Measurements from ENCODE around the gene PPAN. TPM values are rescaled to one million over a fixed set of nuclear protein-coding genes. Genes with fewer than 3 reads are reported as not detected.

PPAN gene, protein sequence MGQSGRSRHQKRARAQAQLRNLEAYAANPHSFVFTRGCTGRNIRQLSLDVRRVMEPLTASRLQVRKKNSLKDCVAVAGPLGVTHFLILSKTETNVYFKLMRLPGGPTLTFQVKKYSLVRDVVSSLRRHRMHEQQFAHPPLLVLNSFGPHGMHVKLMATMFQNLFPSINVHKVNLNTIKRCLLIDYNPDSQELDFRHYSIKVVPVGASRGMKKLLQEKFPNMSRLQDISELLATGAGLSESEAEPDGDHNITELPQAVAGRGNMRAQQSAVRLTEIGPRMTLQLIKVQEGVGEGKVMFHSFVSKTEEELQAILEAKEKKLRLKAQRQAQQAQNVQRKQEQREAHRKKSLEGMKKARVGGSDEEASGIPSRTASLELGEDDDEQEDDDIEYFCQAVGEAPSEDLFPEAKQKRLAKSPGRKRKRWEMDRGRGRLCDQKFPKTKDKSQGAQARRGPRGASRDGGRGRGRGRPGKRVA
- polyA plus RNA-seq (ENCODE audit: insufficient read length), result 30.6 TPM

DNA sequence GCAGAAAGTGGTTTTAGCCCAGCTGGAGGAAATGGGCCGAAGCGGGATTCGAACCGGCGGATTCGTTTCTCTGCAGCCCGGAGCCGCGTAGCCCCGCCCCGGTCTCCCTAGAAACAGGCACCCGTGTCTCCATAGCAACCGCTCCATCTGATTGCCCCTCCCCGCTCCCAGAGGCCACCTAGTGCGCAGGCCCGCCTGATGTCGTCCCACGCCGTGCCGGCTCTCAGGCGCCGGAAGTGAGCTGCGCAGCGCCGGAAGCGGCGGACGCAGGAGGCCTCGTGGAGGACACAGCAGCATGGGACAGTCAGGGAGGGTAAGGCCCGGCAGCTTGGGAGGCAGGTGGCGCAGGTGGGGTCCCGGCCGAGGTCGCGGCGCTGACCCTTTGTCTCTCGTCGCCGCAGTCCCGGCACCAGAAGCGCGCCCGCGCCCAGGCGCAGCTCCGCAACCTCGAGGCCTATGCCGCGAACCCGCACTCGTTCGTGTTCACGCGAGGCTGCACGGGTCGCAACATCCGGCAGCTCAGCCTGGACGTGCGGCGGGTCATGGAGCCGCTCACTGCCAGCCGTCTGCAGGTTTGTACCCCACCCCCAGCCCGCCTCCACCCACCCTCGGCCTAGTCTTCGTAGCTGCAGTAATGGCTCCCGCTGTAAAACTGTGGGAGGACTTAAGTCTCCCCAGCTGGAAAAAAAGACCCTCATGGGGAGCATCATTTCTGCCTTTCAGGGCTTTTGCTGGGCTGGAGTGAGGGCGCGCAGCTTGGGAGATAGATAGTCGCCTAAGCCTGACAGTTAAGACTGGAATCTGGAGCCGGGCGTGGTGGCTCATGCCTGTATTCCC is at the start of gene PPAN:
Gene PPAN (plus strand): TSS at position 263 of the 837 bp plus-strand sequence. CDS start 33 bp downstream, at position 296.
- DNase-seq, result peak; percentile 98

DNA sequence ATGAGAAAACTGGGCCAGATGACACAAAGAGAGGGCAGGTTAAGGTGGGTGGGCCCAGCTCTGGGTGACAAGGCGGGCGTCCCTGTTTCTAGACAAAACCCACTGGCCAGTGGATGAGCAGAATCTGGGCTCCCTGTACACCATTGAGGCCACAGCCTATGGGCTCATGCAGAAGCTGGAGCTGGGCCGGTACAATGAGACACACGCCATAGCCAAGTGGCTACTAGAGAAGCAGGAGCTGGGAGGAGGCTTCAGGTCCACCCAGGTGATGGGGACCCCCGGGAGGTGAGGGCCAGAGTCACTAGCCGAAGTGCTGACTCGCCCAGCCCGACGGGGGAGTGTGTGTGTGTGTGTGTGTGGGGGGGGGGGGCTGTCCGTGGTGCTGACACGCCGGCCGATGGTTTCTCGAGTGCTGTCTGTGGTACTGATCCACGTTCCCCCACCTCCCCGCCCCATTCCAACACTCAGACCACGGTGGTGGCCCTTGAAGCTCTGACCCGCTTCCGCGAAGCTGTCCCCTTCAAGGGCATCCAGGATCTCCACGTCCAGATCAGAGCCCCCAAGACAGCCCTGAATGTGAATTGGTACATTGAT is 44.3 kb upstream of the PPAN start:
- DNase-seq, result no peak

DNA sequence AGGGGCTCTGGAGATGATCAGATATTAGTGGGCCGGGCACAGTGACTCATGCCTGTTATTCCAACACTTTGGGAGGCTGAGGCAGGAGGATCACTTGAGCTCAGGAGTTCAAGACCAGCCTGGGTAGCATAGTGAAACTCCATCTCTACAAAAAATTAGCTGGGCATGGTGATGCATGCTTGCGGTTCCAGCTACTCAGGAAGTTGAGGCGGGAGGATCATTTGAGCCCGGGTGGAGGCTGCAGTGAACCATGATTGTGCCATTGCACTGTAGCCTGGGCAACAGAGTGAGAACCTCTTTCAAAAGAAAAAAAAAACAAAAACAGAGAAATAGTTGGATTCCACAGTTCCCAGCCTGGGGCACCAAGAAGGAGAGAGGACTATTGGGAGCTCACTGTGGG is 38.0 kb upstream of the PPAN start:
- DNase-seq, result no peak

DNA sequence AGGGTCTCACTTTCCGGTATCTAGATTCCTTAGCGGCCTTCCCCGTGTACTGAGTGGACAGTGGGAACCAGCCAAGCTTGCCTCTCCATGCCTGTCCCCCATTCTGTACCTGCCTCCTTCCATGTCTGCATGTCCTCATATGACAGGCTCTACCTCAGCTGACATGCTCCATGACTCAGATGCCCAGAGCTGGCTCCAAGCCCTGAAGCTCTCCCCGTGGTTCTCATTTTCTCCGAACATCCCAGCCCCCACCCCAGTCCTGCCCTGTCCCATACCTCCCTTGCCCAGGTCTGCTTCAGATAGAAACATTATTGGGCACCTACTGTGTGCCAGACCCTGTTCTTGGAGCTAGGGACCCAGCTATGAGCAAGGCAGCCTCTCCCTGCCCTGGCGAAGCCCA is 37.1 kb upstream of the PPAN start:
- no peak for DNase-seq

DNA sequence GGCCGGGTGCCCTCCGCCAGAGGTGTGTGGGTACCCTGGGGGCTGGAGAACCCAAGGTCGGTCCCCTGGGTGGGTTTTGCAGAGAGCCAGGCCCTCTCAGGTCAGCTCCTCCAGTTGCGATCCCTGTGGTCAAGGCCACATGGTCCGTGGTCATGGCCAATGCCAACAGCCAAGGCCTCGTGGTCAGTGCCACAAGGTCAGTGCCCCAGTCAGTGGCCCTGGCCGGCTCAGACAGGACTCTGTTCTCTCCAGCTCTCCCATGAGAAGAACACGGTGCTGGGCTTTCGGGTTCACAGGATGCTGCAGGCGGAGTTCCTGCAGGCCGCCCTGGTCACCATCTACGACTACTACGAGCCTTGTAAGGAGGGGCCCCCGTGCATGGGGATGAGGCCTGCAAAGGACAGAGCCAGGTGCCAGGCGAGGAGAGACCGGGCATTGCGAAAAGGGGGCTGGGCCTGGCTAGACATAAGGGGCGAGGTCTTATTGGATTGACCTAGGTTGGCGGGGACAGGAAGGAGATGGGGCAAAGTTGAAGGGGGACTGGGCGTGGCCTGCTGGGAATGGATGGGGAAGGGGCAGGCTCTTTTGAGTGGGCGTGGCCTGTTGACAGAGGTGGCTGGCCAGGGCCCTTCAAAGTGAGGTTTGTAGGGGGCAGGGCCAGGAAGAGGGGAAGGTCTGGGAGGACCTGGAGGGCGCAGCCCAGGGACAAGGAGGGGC is 35.3 kb upstream of the PPAN start:
- no peak for DNase-seq

DNA sequence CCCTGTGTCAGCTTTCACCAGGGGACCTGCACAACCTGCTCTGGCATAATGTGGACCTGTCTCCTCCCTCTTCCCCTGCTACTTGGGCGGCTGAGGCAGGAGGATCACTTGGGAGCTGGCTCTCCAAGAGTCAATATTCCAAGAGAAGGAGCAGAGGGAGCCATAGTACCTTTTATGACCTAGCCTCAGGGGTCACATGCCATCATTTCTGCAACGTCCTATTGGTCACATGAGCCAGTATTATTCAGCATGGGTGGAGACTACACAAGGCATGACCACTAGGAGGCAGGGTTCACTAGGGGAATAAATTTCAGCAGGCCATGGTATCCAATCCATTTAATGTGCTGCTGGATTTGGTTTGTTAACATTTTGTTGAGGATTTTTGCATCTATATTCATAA is 32.0 kb upstream of the PPAN start:
- no peak for DNase-seq

DNA sequence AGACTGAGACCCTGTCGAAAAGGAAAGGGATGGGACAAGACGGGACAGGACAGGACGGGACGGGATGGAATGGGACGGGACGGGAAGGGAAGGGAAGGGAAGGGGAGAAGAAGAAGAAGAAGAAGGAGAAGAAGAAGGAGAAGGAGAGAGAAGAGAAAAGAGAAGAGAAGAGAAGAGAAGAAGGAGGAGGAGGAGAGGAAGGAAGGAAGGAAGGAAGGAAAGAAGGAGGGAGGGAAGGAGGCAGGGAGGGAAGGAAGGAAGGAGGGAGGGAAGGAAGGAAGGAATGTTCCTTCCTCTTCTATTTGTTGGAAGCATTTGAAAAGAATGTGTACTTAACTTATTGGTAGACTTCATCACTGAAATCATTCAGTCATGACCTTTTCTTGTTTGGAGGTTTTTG is 29.6 kb upstream of the PPAN start:
- DNase-seq, result no peak

DNA sequence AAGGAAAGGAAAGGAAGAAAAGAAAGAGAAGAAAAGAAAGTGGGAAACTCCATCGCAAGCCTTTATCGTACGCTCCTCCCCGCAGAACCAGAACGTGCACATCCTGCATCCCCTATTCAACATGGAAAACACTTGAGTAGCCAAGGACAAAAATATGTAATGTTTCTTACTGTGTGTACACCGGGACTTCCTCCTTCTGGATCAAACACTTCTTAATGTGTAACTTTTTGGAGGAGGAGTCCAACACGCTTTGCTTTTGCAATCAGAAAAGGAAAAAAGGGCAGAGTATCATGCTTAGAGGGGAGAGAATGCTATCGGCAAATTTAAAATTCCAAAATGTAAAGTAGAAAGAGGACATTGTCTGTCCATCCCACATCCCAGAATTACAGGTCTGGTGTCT is 27.8 kb upstream of the PPAN start:
- DNase-seq, result no peak

DNA sequence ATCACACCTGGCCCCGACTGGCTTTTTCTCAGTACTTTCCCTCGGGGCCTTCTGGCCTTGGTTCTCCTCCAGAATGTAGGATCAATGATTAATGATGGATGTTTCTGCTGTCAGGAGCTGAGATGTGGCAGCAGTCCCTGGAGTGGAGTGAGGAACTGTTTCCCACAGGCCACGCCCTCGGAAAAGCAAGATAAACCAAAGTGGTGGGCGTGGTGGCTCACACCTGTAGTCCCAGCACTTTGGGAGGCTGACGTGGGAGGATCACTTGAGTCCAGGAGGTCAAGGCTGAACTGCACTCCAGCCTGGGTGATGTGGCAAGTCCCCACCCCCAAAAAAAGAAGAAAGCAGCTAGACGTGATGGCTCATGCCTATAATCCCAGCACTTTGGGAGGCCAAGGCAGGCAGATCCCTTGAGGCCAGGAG is 27.1 kb upstream of the PPAN start:
- DNase-seq, result no peak

DNA sequence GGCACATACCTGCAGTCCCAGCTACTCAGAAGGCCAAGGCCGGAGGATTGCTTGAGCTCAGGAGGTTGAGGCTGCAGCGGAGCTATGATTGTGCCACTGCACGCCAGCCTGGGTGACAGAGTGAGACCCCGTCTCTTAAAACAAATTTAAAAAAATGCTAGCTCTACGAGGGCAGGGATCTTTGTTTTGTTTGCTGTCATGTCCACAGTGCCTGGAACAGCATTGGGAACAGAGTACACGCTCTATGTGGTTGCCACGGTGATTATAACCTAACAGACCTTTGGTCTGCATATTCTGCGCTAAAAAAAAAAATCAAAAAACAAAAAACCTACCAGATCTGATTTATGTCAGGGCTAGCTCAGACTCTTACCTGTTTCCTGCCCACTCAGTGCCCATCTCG is 22.3 kb upstream of the PPAN start:
- no peak for DNase-seq

DNA sequence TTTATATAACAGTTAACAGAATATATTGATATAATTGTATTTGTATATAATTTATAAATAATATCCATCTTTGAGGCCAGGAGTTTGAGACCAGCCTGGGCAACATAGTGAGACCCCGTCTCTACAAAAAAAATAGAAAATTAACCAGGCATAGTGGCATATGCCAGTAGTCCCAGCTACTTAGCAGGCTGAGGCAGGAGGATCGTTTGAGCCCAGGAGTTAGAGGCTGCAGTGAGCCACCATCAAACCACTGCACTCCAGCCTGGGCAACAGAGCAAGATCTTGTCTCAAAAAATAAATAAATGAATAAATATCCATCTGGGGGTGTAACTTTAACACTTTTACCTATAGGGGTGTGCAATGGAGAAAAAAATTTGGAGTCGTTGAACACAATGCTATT is 21.4 kb upstream of the PPAN start:
- DNase-seq, result no peak

DNA sequence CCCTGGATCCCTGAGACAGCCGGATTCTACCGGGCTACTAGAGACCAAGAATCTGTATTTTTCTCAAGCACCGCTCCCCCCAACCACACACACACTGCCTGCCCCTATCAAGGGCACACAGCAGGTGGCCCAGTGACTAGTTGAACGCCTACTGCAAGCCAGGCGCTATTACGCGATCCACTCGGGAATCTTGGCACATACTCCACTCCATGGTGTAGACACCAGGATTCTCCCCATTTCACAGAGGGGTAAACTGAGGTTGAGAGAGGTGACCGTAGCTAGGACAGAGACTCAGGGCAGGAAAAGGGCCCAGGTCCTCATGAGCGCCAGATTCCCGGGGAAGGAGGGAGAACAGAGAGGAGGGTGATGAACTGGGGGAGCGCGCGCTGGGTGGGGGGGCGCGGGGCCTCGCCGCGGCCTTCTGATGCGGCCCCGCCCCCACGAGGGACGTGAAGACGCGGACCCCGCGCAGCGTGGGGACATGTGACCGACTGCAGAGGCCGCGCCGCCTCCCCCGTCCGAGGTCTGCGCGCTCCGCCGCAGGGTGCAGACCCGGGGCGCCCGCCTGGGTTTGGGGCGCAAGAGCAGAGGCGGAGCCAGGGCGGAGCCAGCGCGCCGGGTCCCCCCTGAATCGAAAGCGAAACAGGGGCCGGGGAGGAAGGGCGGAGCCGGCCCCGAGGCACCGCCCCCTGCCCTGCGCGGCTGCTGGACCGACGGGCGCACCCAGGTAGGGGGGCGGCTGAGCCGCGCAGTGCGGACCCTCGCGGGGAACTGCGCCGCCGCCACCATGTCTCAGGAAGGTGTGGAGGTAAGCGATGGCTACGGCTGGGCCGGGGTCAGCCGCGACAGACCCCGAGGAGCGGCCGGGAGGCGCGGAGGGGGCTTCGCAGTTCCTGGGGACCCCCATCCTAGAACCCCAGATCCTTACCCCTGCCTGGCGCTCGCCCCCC is 20.2 kb upstream of the PPAN start, which contains the start of gene SHFL:
Gene SHFL (plus strand): TSS at position 677 of the 950 bp plus-strand sequence. CDS start 111 bp downstream, at position 788.
- DNase-seq, result peak; percentile 81

DNA sequence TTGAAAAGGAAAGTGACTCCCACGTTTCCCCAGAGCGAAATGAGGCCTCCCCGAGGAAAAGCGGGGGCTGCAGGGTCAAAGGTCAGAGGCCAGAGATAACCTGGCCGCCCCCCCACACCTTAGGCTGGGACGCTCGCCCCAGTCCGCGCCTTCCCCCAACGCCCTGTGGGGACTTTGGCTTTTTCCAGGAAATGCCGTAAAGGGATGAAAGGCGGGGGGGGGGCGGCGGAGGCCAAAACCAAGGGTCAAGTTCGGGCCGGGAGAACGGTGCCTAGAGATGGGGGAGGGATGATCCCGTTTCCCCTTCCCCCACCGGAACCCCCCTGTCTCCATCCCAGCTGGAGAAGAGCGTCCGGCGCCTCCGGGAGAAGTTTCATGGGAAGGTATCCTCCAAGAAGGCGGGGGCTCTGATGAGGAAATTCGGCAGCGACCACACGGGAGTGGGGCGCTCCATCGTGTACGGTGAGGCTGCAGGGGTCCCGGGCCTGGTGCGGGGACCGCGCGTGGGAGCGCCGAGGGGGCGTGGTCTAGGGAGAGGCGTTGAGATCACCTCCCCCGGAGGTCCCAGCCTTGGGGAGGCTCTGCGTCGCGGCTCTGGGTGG is 19.5 kb upstream of the PPAN start:
- DNase-seq, result no peak

DNA sequence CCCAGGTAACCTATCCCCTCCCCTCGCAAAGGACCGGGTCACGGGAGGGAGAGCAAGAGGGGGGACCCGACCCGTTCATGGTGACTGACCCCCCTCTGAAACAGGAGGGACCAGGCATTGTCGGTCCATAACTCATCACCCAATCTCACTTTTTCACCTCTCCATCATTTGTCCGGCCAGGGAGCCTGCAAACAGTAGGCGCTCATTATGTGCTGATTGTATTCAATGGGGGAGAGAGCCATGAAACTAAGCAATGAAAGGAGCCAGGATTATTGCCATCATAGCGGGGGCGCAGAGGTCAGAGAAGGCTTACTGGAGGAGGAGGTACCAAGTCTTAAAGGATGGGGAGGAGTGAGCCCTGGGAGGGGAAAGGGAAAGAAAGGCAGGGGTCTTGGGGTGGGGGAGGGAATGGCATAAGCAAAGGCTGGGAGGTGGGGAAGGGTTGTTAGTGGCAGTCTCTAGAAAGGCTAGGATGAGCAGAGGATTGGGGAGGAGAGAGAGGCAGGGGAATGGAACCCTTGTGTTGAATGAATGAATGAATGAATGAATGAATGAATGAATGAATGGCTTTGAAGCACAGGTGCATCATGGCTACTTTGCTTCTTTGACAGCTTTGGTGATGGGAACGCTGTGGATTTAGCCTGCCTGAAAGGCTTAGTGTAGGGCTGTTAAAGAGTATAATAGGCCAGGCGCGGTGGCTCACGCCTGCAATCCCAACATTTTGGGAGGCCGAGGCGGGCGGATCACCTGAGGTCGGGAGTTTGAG is 18.7 kb upstream of the PPAN start:
- no peak for DNase-seq

DNA sequence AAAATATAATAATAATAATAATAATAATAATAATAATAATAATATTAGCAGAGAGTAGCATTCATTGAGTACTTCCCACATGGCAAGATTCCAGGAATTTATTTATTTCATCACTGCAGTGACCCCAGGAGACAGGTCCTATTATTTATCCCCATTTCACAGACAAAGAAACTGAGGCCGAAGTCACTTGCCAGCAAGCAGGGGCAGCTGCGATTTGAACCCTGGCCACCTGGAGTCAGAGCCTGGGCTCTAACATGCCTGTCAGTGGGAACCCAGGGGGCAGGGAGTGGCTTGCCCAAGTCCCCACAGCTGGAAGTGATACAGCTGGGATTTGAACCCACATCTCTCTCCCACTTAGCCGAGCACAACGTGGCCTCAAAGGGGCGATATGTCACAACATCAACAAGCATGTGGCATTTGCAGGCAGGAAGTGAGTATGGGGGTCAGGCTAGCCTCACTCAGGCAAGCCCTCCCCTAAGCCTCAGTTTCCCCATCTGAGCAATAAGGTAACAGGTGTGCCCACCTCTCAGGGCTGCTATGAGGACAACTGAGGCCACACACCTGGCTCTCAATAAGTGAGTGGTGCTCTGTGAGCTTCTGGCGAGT is 17.1 kb upstream of the PPAN start:
- no peak for DNase-seq

DNA sequence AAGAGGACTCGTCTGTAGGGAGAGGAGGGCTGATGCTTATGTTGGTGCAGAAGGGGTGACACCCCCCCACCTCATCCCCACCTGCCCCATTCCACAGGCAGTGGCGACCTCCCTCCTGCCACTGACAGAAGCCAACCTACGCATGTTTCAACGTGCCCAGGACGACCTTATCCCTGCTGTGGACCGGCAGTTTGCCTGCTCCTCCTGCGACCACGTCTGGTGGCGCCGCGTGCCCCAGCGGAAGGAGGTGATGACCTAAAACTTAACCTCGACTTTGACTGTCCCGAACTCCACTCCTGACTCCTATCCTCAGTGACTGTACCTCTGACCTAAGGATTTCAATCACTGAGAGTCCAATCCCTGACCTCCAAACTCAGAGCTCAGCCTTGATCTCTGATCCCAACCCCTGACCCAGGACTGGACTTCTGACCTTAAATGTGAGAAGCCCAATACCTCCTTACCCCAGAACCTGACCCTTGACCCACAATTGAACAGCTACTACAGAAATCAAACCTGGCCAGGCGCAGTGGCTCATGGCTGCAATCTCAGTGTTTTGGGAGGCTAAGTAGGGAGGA is 16.3 kb upstream of the PPAN start:
- DNase-seq, result no peak

DNA sequence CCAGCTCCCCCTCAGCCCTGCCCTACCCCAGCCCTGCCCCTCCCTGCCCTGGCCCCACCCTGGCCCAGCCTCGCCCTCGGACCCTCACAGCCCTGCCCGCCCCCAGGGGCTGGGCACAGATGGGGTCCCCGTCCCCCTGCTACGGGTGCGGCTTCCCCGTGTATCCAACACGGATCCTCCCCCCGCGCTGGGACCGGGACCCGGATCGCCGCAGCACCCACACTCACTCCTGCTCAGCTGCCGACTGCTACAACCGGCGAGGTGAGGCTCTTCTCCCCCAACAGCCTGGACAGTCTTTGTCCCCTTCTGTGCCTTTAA is 14.8 kb upstream of the PPAN start:
- no peak for DNase-seq

DNA sequence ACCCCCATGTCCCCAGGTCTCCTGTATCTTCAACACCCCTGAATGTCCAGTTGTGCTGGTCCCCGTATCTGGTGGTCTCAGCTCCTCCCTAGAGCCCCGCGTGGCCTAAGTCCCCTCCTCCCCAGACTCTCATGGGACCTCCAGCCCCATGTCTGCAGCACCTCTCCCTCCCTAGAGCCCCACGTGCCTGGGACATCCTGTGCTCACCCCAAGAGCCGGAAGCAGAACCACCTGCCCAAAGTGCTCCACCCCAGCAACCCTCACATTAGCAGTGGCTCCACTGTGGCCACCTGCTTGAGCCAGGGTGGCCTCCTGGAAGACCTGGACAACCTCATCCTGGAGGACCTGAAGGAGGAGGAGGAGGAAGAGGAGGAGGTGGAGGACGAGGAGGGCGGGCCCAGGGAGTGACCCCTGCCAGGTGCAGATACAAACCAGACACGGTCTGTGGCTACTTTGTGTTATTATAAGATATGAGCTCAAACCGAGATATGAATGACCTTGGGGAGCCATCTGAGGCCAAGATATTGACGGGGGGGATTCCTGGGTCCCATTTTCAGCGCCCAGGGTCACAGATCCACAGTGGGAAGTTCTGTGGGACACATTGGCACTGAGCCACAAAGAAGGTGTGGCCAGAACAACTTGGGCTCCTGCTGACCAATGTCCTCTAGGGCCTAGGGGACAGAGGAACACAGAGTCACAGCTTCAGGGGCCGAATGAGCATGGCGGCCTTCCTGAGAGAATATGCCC is 14.1 kb upstream of the PPAN start:
- no peak for DNase-seq
